ENCODE results near the gene ZNF574. TPM values are rescaled to one million over a fixed set of nuclear protein-coding genes. Genes with fewer than 3 reads are reported as not detected.
"Not testable (repeated sequence)": the region's sequence is repeated elsewhere in the genome, so short reads cannot be mapped to it uniquely, and the experiment has no call there.

The ZNF574 gene
- total RNA-seq, 1 experiment from 2014 or later, result 31.5 TPM

- Histone ChIP-seq H3K4me3 (no peak overlapping the region), H3K9me3 (replicated peaks) (no peaks in the 10 kb centered on the region), H3K27me3 (peaks cover 11% of the 10 kb centered on the region), H3K27ac (no peak overlapping the region), H3K4me1 (peaks cover 3% of the 10 kb centered on the region; the same call in 1 of the 2 replicates), H3K36me3 (no peaks in the 10 kb centered on the region)
- no peak for DNase-seq
Measured at GRCh38 chr19:42095814-42096230, 19.9 kb downstream of the ZNF574 start.

DNA sequence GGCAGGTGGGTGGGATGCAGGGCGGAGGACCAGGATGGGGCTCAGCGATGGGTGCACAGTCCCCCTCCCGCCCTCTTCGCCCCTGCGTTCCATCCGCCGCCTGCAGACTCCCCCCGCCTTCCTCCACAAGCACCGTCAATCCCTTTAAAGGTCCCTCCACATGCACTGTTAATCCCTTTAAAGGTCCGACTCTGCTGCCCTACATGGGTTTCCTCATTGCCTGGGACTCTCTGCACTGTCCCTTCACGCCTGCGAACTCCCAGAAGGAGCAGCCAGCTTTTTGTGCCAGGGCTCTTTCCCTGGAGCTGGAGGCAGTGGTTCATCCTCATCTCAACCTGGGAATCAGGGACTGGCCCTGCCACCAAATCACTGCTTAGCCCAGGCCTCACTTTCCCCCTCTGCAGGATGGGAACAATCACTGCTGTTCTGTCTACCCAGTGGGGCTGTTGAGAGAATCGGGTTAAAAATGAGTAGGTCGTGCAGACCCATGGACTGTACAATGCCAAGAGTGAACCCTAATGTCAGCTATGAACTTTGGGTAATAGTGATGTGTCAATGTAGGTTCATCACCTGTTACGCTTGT lies 20.4 kb downstream of the ZNF574 start:
- Histone ChIP-seq H3K4me1 (peaks cover 3% of the 10 kb centered on the region; the same call in 1 of the 2 replicates), H3K27me3 (peaks cover 8% of the 10 kb centered on the region), H3K4me3 (no peak overlapping the region), H3K9me3 (replicated peaks) (no peaks in the 10 kb centered on the region), H3K27ac (no peak overlapping the region), H3K36me3 (no peaks in the 10 kb centered on the region)
- DNase-seq, result no peak

GRCh38 chr19:42097461-42097860 lies 21.5 kb downstream of the ZNF574 start:
- Histone ChIP-seq H3K9me3 (replicated peaks) (no peaks in the 10 kb centered on the region), H3K27me3 (peaks cover 3% of the 10 kb centered on the region), H3K4me1 (no peaks in the 10 kb centered on the region), H3K27ac (no peak overlapping the region), H3K36me3 (no peaks in the 10 kb centered on the region), H3K4me3 (no peak overlapping the region)
- no peak for DNase-seq

DNA sequence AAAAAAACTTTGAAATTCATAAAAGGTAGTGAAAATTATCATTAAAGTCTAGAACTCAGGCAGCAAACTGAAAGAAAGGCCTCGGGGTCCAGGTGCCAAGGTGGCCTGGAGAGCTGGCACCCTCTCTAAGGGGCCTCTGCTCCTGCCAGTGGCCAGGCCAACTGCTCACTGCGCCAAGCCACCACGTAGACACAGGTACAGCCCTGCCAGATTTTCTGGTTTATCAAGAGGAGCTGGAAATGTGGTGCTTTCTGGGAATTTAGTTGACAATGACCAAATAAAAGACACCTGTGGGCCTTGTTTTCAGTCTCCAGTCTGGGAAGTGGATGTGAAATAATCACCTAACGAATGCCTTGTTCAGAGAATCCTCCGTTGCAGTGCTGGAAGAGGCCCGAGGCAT lies 22.8 kb downstream of the ZNF574 start:
- H3K9me3 ChIP-seq (replicated peaks), result no peaks in the 10 kb centered on the region
- no peak overlapping the region for H3K27ac ChIP-seq
- H3K27me3 ChIP-seq, result peaks cover 3% of the 10 kb centered on the region
- no peak for DNase-seq
- H3K4me3 ChIP-seq, result no peak overlapping the region
- H3K4me1 ChIP-seq, result no peaks in the 10 kb centered on the region
- no peaks in the 10 kb centered on the region for H3K36me3 ChIP-seq

DNA sequence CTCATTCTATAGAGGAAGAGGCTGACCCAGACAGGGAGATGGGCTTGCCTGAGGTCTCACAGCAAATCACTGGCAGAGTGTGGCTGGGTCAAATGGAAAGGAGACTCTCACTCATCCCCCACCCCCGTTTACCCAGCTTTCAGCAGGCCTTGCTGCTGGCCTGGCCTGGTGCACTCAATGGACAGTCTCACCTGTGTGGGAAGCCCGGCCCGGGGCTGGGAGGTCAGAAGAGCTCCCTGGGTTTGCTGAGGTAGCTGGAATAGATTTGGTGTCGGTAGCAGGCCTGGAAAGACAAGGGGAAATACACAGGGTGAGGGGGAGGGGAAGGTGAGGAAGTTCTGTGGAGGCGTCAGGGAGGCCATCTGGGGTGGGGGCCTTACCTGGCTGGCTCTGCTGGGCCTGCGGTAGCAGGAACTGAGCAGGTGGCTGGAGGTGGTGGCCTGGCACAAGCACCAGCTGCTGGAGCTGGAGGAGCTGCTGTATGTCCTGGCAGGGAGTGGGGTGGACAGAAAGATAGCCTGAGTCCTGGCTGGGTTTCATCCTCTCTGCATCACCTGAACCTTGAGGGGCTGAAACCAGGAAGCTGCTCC lies 23.5 kb downstream of the ZNF574 start:
- peaks cover 3% of the 10 kb centered on the region for H3K27me3 ChIP-seq
- H3K9me3 ChIP-seq (replicated peaks), result no peaks in the 10 kb centered on the region
- H3K4me1 ChIP-seq, result no peaks in the 10 kb centered on the region
- no peak overlapping the region for H3K27ac ChIP-seq
- no peaks in the 10 kb centered on the region for H3K36me3 ChIP-seq
- H3K4me3 ChIP-seq, result no peak overlapping the region
- no peak for DNase-seq

DNA sequence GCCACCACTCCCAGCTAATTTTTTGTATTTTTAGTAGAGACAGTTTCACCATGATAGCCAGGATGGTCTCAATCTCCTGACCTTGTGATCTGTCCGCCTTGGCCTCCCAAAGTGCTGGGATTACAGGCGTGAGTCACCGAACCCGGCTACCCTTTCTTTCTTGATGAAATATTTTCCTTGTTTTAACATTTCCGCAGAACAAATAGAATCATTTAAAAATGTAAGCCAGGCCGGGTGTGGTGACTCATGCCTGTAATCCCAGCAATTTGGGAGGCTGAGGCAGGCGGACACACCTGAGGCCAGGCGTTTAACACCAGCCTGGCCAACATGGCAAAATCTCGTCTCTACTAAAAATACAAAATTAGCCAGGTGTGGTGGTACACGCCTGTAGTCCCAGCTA lies 24.3 kb downstream of the ZNF574 start:
- H3K27me3 ChIP-seq; H3K9me3 ChIP-seq (replicated peaks); DNase-seq; H3K4me1 ChIP-seq; H3K4me3 ChIP-seq; H3K27ac ChIP-seq; H3K36me3 ChIP-seq: not testable (repeated sequence)

DNA sequence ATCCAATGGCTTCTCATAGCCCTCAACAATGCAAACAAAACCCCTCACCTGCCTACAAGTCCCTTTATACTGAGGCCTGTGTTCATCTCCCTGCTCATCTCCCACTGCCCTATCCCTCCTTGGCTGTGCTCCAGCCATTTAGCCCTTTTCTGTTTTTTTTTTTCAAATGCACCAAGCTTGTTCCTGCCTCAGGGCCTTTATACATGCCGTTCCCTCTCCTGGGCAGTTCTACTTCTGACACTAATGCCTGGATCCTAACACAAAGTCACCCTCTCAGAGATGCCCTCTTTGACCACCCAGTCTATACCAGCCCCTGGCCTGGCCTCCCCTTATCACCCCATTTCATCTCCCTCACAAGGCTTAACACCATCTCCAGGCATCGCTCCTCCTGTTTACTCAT lies 26.9 kb downstream of the ZNF574 start:
- Histone ChIP-seq H3K36me3 (no peaks in the 10 kb centered on the region), H3K27me3 (no peaks in the 10 kb centered on the region; the same call in none of the 2 replicates), H3K9me3 (replicated peaks) (no peaks in the 10 kb centered on the region), H3K4me3 (no peak overlapping the region), H3K27ac (no peak overlapping the region), H3K4me1 (no peaks in the 10 kb centered on the region)
- no peak for DNase-seq

- no peak for DNase-seq
- H3K9me3 ChIP-seq (replicated peaks), result no peaks in the 10 kb centered on the region
Measured at GRCh38 chr19:42105368-42105767, 29.4 kb downstream of the ZNF574 start.

GRCh38 chr19:42108527-42109389 lies 32.8 kb downstream of the ZNF574 start:
- Histone ChIP-seq H3K9me3 (replicated peaks) (no peaks in the 10 kb centered on the region), H3K27me3 (no peaks in the 10 kb centered on the region; the same call in 1 of the 2 replicates), H3K4me3 (no peak overlapping the region), H3K36me3 (no peaks in the 10 kb centered on the region), H3K4me1 (peaks cover 8% of the 10 kb centered on the region), H3K27ac (no peak overlapping the region)
- DNase-seq, result peak; percentile 85 to 95

More at GRCh38 chr19:42105368-42105767, 29.4 kb downstream of the ZNF574 start:
- H3K27ac ChIP-seq, result no peak overlapping the region
- H3K36me3 ChIP-seq, result no peaks in the 10 kb centered on the region
- no peak overlapping the region for H3K4me3 ChIP-seq
- H3K4me1 ChIP-seq, result no peaks in the 10 kb centered on the region
- no peaks in the 10 kb centered on the region; the same call in 1 of the 2 replicates for H3K27me3 ChIP-seq

- H3K4me1 ChIP-seq, result peaks cover 17% of the 10 kb centered on the region
Measured at GRCh38 chr19:42109896-42110295, 33.9 kb downstream of the ZNF574 start.

DNA sequence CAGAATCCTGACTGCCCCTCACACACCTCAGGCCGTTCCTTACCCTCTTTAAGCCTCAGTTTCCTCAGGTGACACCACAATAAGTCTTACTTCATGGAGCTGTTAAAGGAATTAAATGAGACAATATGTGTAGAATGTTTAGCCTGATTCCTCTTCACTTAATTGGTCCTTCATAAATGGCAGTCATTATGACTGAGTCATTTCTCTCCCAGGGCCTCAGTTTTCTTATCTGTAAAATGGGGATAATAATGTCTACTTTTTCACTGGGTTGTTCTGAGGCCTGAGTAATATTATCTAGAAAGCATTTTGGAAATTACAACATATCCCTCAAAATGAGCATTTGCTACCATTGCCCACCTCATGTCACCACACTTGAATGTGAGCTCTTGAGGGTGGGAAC lies 34.7 kb downstream of the ZNF574 start:
- Histone ChIP-seq H3K4me1 (peaks cover 21% of the 10 kb centered on the region), H3K9me3 (replicated peaks) (no peaks in the 10 kb centered on the region), H3K27me3 (no peaks in the 10 kb centered on the region; the same call in 1 of the 2 replicates), H3K27ac (no peak overlapping the region), H3K36me3 (no peaks in the 10 kb centered on the region), H3K4me3 (no peak overlapping the region)
- DNase-seq, result no peak

More at GRCh38 chr19:42109896-42110295, 33.9 kb downstream of the ZNF574 start:
- H3K4me3 ChIP-seq, result no peak overlapping the region
- H3K36me3 ChIP-seq, result no peaks in the 10 kb centered on the region
- no peaks in the 10 kb centered on the region; the same call in 1 of the 2 replicates for H3K27me3 ChIP-seq
- DNase-seq, result no peak
- H3K27ac ChIP-seq, result no peak overlapping the region
- H3K9me3 ChIP-seq (replicated peaks), result no peaks in the 10 kb centered on the region

DNA sequence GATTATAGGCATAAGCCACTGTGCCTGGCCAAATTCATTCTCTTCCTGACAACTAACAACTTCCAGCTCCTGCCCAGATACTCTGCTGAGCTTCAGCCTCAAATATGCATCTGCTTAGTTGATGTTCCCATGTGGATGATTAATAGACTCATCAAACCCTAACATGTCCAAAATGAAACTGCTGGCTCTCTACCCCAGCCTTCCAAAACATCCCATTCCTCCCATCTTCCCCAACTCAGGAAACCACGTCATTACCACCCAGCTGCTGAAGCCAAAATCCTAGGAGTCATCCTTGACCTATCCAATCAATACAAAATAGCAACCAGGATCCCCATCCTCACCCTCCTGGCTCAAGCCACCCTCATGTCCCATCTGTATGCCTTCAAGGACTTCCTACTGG lies 35.4 kb downstream of the ZNF574 start:
- Histone ChIP-seq H3K36me3 (no peaks in the 10 kb centered on the region), H3K9me3 (replicated peaks) (no peaks in the 10 kb centered on the region), H3K27ac (no peak overlapping the region), H3K4me1 (peaks cover 25% of the 10 kb centered on the region), H3K4me3 (no peak overlapping the region), H3K27me3 (no peaks in the 10 kb centered on the region; the same call in 1 of the 2 replicates)
- no peak for DNase-seq

DNA sequence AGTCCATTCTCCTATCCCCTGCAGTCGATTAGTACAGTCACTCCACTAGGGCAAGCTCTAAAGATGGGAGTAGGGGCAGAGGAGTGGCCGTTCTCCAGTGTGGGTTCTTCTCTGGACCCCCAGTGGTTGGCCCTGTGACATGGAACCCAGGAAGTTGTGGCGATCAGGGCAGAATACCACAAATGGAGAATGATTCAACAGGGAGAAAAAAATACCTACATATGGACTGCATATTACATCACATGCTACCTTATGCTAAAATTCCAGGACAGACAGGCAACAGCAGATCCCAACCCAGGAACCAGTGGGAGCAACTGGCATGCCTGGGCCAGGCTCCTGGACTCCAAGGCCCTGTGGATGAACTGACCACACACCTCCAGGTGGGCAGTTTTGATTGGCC lies 35.8 kb downstream of the ZNF574 start:
- DNase-seq, result no peak

DNA sequence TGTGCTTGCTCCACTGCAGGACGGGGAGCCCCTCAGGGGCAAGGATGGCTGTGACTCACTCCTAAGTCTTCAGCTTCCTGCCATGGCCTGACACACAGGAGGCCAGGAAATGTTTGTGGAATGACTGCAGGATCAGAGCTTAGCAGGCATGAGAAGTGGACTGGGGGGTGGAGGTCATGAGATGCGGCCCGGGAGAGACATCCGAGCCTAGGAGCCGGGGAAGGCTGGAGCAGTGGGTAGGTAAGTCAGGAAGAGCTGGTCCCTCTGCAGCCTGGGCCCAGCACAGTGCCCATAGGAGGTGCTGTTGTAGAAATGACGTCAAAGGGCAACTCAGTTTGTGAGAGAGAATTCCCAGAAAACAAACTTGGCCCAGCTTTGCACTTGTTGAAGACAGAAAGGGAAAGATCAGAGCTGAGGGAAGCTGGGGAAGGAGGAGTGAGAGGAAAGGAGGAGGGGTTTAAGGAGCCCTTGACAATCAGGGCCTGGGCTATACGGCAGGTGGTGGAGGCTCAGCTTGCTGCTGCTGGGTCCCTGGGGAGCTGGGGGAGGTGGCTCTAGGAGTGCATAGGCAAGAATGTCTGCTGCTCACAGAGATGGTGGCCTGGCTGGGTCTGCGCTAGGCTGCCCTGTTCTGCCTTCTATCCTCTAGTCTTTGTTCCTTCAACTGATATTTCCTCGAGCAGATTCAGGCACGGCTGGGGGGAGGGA lies 37.8 kb downstream of the ZNF574 start:
- Histone ChIP-seq H3K9me3 (replicated peaks) (no peaks in the 10 kb centered on the region), H3K27me3 (no peaks in the 10 kb centered on the region; the same call in 1 of the 2 replicates), H3K27ac (peak overlapping the region; percentile 26), H3K4me3 (no peak overlapping the region), H3K36me3 (no peaks in the 10 kb centered on the region), H3K4me1 (peaks cover 25% of the 10 kb centered on the region)
- DNase-seq, result peak; percentile 69 to 70

More for the DNA sequence above, 35.8 kb downstream of the ZNF574 start:
- Histone ChIP-seq H3K36me3 (no peaks in the 10 kb centered on the region), H3K4me1 (peaks cover 25% of the 10 kb centered on the region), H3K27ac (no peak overlapping the region), H3K4me3 (no peak overlapping the region), H3K27me3 (no peaks in the 10 kb centered on the region; the same call in 1 of the 2 replicates), H3K9me3 (replicated peaks) (no peaks in the 10 kb centered on the region)
